WTC11 (cell line): ENCODE measurements around the gene DMXL2. TPM values are rescaled to one million over a fixed set of nuclear protein-coding genes. Genes with fewer than 3 reads are reported as not detected.

Experiments used
- ATAC-seq: fragments of 200-7000 bp; cut with Tn5 transposase; 2 replicates; pipeline ENCODE4 v1.10.0; 2021; ENCODE audit warnings: mild to moderate bottlenecking, moderate library complexity
- CTCF ChIA-PET: fragments of 300-600 bp; sonication (Branson Sonifier 250); formaldehyde crosslinking; loops from one replicate; lab custom pipeline; 2021; ENCODE audit warnings: antibody characterized with exemption; lab: Charles Lee
- POLR2A ChIA-PET: fragments of 350-600 bp; sonication (Branson Sonifier 250); formaldehyde crosslinking; loops from one replicate; lab custom pipeline; 2021; ENCODE audit warnings: antibody characterized with exemption; lab: Charles Lee
- DNase-seq: peaks from one replicate; pipeline ENCODE4 v3.0.0; 2021; ENCODE audit warnings: low spot score
- H3K27ac Mint-ChIP-seq: 2 replicates; pipeline ENCODE4 v1.8.0; 2021; ENCODE audit warnings: mixed read lengths
- H3K27me3 Mint-ChIP-seq: 2 replicates; pipeline ENCODE4 v1.8.0; 2021; ENCODE audit warnings: low read depth, mild to moderate bottlenecking, moderate library complexity, mixed read lengths
- H3K36me3 Mint-ChIP-seq: 2 replicates; pipeline ENCODE4 v1.8.0; 2021; ENCODE audit warnings: mixed read lengths
- H3K4me1 Mint-ChIP-seq: 2 replicates; pipeline ENCODE4 v1.8.0; 2022; ENCODE audit warnings: mixed read lengths
- H3K4me3 Mint-ChIP-seq: 2 replicates; pipeline ENCODE4 v1.8.0; 2021; ENCODE audit warnings: mild to moderate bottlenecking, moderate library complexity, mixed read lengths
- H3K9me3 Mint-ChIP-seq: 2 replicates; pipeline ENCODE4 v1.8.0; 2021; ENCODE audit warnings: mixed read lengths
- ATF2 ChIP-seq: sonication (generic); formaldehyde crosslinking; IDR thresholded peaks from 2 replicates; pipeline ENCODE4 v1.8.1; 2022; ENCODE audit warnings: low read depth, missing genetic modification reagents, borderline replicate concordance
- FOXK1 ChIP-seq: sonication (generic); formaldehyde crosslinking; IDR thresholded peaks from 2 replicates; pipeline ENCODE4 v1.8.0; 2022; ENCODE audit warnings: mild to moderate bottlenecking, moderate library complexity, missing genetic modification reagents
- GRHL2 ChIP-seq: fragments of 250-450 bp; sonication (Bioruptor Pico); IDR thresholded peaks from 2 replicates; pipeline ENCODE4 v1.8.0; 2022; ENCODE audit warnings: mild to moderate bottlenecking, moderate library complexity; ENCODE audit not compliant: insufficient replicate concordance, severe bottlenecking
- NFATC4 ChIP-seq: fragments of 250-450 bp; sonication (Bioruptor Pico); IDR thresholded peaks from 2 replicates; pipeline ENCODE4 v1.9.0; 2021; ENCODE audit warnings: mild to moderate bottlenecking
- NFE2L1 ChIP-seq: sonication (generic); formaldehyde crosslinking; IDR thresholded peaks from 2 replicates; pipeline ENCODE4 v1.8.1; 2023; ENCODE audit warnings: missing genetic modification reagents
- NR2C2 ChIP-seq: sonication (generic); formaldehyde crosslinking; IDR thresholded peaks from 2 replicates; pipeline ENCODE4 v1.8.0; 2022; ENCODE audit warnings: mild to moderate bottlenecking, missing genetic modification reagents
- RORB ChIP-seq: fragments of 250-450 bp; sonication (Bioruptor Pico); IDR thresholded peaks from 2 replicates; pipeline ENCODE4 v1.9.0; 2021; ENCODE audit warnings: mild to moderate bottlenecking
- TEAD4 ChIP-seq: sonication (generic); formaldehyde crosslinking; IDR thresholded peaks from 2 replicates; pipeline ENCODE4 v1.8.0; 2022; ENCODE audit warnings: mild to moderate bottlenecking, missing genetic modification reagents
- ZNF138 ChIP-seq: sonication (generic); formaldehyde crosslinking; conservative IDR thresholded peaks from 2 replicates; pipeline ENCODE4 v1.8.1; 2022; ENCODE audit warnings: mild to moderate bottlenecking, moderate library complexity, missing genetic modification reagents
- ZNF425 ChIP-seq: fragments of 250-450 bp; sonication (Bioruptor Pico); conservative IDR thresholded peaks from 2 replicates; pipeline ENCODE4 v1.9.0; 2021; ENCODE audit warnings: mild to moderate bottlenecking
- ZNF512 ChIP-seq: sonication (generic); formaldehyde crosslinking; IDR thresholded peaks from 2 replicates; pipeline ENCODE4 v1.8.1; 2022; ENCODE audit warnings: missing genetic modification reagents, borderline replicate concordance
- total RNA-seq: library from RNA; stranded (reverse); gene quantifications from 3 replicates; pipeline ENCODE4 v1.2.3, GENCODE V29; 2021
- TF ChIP-seq, protein P1 (sequence below): sonication (generic); formaldehyde crosslinking; IDR thresholded peaks from 2 replicates; pipeline ENCODE4 v1.8.0; 2023; ENCODE audit warnings: mild to moderate bottlenecking, missing genetic modification reagents
- TF ChIP-seq, protein P2 (sequence below): fragments of 200-600 bp; IDR thresholded peaks from 2 replicates; pipeline ENCODE4 v1.8.0; 2022; ENCODE audit warnings: antibody characterized with exemption
- TF ChIP-seq, protein P3 (sequence below): sonication (generic); formaldehyde crosslinking; IDR thresholded peaks from 2 replicates; pipeline ENCODE4 v1.8.1; 2022; ENCODE audit warnings: mild to moderate bottlenecking, missing genetic modification reagents, moderate library complexity, borderline replicate concordance

Gene DMXL2
- total RNA-seq, 1 experiment from 2014 or later: 10.4 TPM

DNA sequence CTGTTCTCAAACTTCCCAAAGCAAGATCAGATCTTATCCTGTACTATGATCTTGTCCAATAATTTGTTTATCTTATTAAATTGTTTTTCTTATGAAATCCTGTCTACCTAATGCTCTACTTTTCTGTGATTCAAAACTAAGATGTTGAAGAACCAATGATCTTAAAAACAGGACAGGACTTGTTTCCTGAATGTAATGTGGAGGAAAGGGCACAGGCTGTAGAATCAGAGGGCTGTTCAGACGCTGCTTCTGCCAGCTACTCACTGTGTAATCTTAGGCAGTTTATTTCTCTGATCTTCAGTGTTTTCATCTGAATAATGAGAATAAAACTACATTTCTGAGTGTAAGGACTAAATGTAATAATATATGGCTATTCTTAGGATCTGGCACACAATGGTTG is 20.1 kb upstream of the DMXL2 start:
- DNase-seq: no peak
- Mint-ChIP-seq H3K4me1 (no peaks in the 10 kb centered on the region), H3K27ac (no peak overlapping the region), H3K4me3 (no peak overlapping the region), H3K27me3 (peaks cover 15% of the 10 kb centered on the region), H3K9me3 (0 out of 2 replicates have a peak, but pooled peaks cover 3% of the 10 kb centered on the region), H3K36me3 (no peaks in the 10 kb centered on the region)
- TF ChIP-seq NFATC4 (CRISPR knock-in tag): no peak
- ATAC-seq: no peak
- ChIA-PET CTCF (no interaction called here), POLR2A (no interaction called here)

DNA sequence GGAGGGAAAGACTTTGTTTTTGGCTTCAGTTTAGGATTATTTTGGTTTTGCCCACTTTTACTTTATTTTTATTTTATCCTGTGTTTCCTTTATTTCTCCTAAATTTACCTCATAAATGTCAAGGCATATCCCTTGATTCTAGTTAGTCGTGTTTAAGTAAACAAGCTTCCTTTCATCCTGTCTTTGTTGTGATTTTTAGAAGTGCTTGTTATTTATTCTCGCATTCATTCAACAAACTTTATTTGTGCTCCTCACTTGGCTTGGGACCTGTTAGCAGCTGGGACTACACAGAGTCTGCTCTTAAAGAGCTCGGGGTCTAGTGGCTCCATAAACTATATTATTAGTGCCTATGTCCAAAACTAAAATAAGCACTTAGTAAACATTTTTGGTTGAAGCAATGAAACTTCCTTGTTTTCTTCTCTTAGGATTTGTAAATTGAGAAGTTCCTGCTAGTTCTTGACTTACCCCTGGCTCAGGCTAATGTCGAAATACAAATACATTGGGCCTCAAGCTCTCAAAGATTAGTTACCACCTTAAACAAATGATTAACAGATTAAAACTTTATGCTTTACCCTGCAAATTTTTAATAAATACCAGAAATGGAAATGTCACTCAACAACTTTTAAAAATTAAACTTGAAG is 19.0 kb upstream of the DMXL2 start:
- H3K9me3 Mint-ChIP-seq: 0 out of 2 replicates have a peak, but pooled peaks cover 3% of the 10 kb centered on the region
- CTCF ChIA-PET: interaction anchor here (1.3 to 3.9 kb wide), 2 partner anchors 9 to 135 kb away, joined by 7 to 11 read pairs; no protein-coding TSS in a partner anchor
- TF ChIP-seq, protein P1, sequence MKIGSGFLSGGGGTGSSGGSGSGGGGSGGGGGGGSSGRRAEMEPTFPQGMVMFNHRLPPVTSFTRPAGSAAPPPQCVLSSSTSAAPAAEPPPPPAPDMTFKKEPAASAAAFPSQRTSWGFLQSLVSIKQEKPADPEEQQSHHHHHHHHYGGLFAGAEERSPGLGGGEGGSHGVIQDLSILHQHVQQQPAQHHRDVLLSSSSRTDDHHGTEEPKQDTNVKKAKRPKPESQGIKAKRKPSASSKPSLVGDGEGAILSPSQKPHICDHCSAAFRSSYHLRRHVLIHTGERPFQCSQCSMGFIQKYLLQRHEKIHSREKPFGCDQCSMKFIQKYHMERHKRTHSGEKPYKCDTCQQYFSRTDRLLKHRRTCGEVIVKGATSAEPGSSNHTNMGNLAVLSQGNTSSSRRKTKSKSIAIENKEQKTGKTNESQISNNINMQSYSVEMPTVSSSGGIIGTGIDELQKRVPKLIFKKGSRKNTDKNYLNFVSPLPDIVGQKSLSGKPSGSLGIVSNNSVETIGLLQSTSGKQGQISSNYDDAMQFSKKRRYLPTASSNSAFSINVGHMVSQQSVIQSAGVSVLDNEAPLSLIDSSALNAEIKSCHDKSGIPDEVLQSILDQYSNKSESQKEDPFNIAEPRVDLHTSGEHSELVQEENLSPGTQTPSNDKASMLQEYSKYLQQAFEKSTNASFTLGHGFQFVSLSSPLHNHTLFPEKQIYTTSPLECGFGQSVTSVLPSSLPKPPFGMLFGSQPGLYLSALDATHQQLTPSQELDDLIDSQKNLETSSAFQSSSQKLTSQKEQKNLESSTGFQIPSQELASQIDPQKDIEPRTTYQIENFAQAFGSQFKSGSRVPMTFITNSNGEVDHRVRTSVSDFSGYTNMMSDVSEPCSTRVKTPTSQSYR (CRISPR knock-in tag): no peak
- TF ChIP-seq, protein P2, sequence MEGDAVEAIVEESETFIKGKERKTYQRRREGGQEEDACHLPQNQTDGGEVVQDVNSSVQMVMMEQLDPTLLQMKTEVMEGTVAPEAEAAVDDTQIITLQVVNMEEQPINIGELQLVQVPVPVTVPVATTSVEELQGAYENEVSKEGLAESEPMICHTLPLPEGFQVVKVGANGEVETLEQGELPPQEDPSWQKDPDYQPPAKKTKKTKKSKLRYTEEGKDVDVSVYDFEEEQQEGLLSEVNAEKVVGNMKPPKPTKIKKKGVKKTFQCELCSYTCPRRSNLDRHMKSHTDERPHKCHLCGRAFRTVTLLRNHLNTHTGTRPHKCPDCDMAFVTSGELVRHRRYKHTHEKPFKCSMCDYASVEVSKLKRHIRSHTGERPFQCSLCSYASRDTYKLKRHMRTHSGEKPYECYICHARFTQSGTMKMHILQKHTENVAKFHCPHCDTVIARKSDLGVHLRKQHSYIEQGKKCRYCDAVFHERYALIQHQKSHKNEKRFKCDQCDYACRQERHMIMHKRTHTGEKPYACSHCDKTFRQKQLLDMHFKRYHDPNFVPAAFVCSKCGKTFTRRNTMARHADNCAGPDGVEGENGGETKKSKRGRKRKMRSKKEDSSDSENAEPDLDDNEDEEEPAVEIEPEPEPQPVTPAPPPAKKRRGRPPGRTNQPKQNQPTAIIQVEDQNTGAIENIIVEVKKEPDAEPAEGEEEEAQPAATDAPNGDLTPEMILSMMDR: no peak
- TF ChIP-seq NFE2L1 (CRISPR knock-in tag): no peak
- no peak for TF ChIP-seq ZNF138 (CRISPR knock-in tag)
- no peak for TF ChIP-seq ZNF512 (CRISPR knock-in tag)
- no peak for TF ChIP-seq RORB (CRISPR knock-in tag)
- TF ChIP-seq NR2C2: no peak
- TF ChIP-seq, all 79 proteins: peak for 0
- DNase-seq: no peak
- Mint-ChIP-seq H3K27ac (no peak overlapping the region), H3K36me3 (no peaks in the 10 kb centered on the region), H3K4me1 (no peaks in the 10 kb centered on the region), H3K27me3 (peaks cover 26% of the 10 kb centered on the region), H3K4me3 (no peak overlapping the region)
- ATAC-seq: no peak
- POLR2A ChIA-PET: no interaction called here

- TF ChIP-seq, protein P3, sequence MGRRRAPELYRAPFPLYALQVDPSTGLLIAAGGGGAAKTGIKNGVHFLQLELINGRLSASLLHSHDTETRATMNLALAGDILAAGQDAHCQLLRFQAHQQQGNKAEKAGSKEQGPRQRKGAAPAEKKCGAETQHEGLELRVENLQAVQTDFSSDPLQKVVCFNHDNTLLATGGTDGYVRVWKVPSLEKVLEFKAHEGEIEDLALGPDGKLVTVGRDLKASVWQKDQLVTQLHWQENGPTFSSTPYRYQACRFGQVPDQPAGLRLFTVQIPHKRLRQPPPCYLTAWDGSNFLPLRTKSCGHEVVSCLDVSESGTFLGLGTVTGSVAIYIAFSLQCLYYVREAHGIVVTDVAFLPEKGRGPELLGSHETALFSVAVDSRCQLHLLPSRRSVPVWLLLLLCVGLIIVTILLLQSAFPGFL (CRISPR knock-in tag): no peak
- ATAC-seq (no peak), DNase-seq (no peak)
- POLR2A ChIA-PET: no interaction called here
- Mint-ChIP-seq H3K27ac (no peak overlapping the region), H3K27me3 (peaks cover 60% of the 10 kb centered on the region), H3K4me1 (no peaks in the 10 kb centered on the region), H3K36me3 (no peaks in the 10 kb centered on the region), H3K4me3 (no peak overlapping the region), H3K9me3 (0 out of 2 replicates have a peak, but pooled peaks cover 3% of the 10 kb centered on the region)
- CTCF ChIA-PET: no interaction called here
Observed at GRCh38 chr15:51634591-51635198, 12.1 kb upstream of the DMXL2 start.

DNA sequence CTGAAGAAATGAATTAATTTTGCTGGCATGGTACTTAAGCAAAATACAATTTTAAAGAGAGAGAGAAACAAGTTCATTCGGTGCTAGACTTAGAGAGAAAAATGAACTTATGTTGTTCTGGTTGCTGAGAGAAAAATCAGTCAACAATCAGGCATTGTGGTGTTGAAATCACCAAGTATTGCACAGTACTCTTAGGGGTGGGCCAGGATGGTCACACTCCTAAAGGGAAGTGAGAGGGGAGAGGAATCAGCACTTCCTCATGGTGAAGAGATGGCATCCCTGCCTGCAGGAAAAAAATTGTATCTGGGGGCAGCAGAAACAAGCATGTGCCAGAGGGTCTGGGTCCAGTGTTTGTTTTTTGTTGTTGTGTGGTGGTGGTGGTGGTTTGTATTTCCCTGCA is 7.0 kb upstream of the DMXL2 start:
- ATAC-seq (no peak), DNase-seq (no peak)
- Mint-ChIP-seq H3K36me3 (no peaks in the 10 kb centered on the region), H3K9me3 (no peaks in the 10 kb centered on the region), H3K4me1 (peaks cover 2% of the 10 kb centered on the region), H3K27ac (no peak overlapping the region), H3K4me3 (no peak overlapping the region), H3K27me3 (peaks cover 25% of the 10 kb centered on the region)
- CTCF ChIA-PET: no interaction called here
- POLR2A ChIA-PET: no interaction called here
- no peak for TF ChIP-seq NR2C2
- no peak for TF ChIP-seq ZNF425 (CRISPR knock-in tag)
- TF ChIP-seq ATF2 (CRISPR knock-in tag): no peak
- TF ChIP-seq, protein P3 (CRISPR knock-in tag): no peak
- TF ChIP-seq FOXK1: no peak
- TF ChIP-seq TEAD4 (CRISPR knock-in tag): no peak
- no peak for TF ChIP-seq GRHL2 (CRISPR knock-in tag)
